Measurements from ENCODE around the gene MBTD1.
A peak's percentile ranks its signal among the peaks of the same experiment; 100 is the strongest.
"Not testable (repeated sequence)": the region's sequence is repeated elsewhere in the genome, so short reads cannot be mapped to it uniquely, and the experiment has no call there.

The MBTD1 gene

GRCh38 chr17:51259564-51260236 lies at the start of gene MBTD1:
Gene MBTD1 (minus strand): TSS chr17:51260049. CDS start chr17:51225161, 34,888 bp downstream.
- DNase-seq, result peak; percentile 96

GRCh38 chr17:51305182-51305581 lies 45.3 kb upstream of the MBTD1 start:
- no peak for DNase-seq

- DNase-seq, result no peak
Observed at GRCh38 chr17:51299859-51300258, 40.0 kb upstream of the MBTD1 start.

- peak; percentile 30 for DNase-seq
Observed at GRCh38 chr17:51298508-51299371, 38.9 kb upstream of the MBTD1 start.

GRCh38 chr17:51294338-51294737 lies 34.5 kb upstream of the MBTD1 start:
- DNase-seq, result not testable (repeated sequence)

- no peak for DNase-seq
Observed at GRCh38 chr17:51289696-51290111, 29.9 kb upstream of the MBTD1 start.

GRCh38 chr17:51287412-51287811 lies 27.6 kb upstream of the MBTD1 start:
- DNase-seq, result no peak

GRCh38 chr17:51279183-51279582 lies 19.3 kb upstream of the MBTD1 start:
- no peak for DNase-seq

- DNase-seq, result no peak
Observed at GRCh38 chr17:51275381-51275780, 15.5 kb upstream of the MBTD1 start.

GRCh38 chr17:51272812-51273211 lies 13.0 kb upstream of the MBTD1 start:
- DNase-seq, result no peak

- DNase-seq, result no peak
Observed at GRCh38 chr17:51270636-51271035, 10.8 kb upstream of the MBTD1 start.

GRCh38 chr17:51269991-51270390 lies 10.1 kb upstream of the MBTD1 start:
- no peak for DNase-seq

- not testable (repeated sequence) for DNase-seq
Observed at GRCh38 chr17:51264466-51264865, 4.6 kb upstream of the MBTD1 start.

- DNase-seq, result no peak
Observed at GRCh38 chr17:51263006-51263405, 3.2 kb upstream of the MBTD1 start.

GRCh38 chr17:51261024-51261963 lies 1.4 kb upstream of the MBTD1 start:
- peak; percentile 71 for DNase-seq

GRCh38 chr17:51260237-51261023 lies 581 bp upstream of the MBTD1 start, which contains the start of gene UTP18:
Gene UTP18 (plus strand): TSS chr17:51260546. CDS start chr17:51260585, 39 bp downstream.
- peak; percentile 97 for DNase-seq

GRCh38 chr17:51258756-51259563 lies 889 bp downstream of the MBTD1 start:
- DNase-seq, result peak; percentile 24

- no peak for DNase-seq
Observed at GRCh38 chr17:51257150-51258081, 2.4 kb downstream of the MBTD1 start.

- DNase-seq, result no peak
Observed at GRCh38 chr17:51256101-51256500, 3.7 kb downstream of the MBTD1 start.

GRCh38 chr17:51255673-51256072 lies 4.2 kb downstream of the MBTD1 start:
- no peak for DNase-seq
